GM19035 (cell line): ENCODE measurements around the gene SRSF5.
"Not testable (repeated sequence)": the region's sequence is repeated elsewhere in the genome, so short reads cannot be mapped to it uniquely, and the experiment has no call there.

ENCODE experiments used
- ATAC-seq: cut with Tn5 transposase; IDR thresholded peaks from one replicate; pipeline ENCODE4 v1.9.1; 2021; ENCODE audit not compliant: unreplicated experiment

The SRSF5 gene

GRCh38 chr14:69807192-69807591, 40.2 kb downstream of the SRSF5 start:
- no peak for ATAC-seq

- ATAC-seq, result no peak
These were observed 42.2 kb downstream of the SRSF5 start for GRCh38 chr14:69808919-69809808.

GRCh38 chr14:69811227-69811867, 44.4 kb downstream of the SRSF5 start:
- ATAC-seq, result no peak

GRCh38 chr14:69811868-69812252, 44.9 kb downstream of the SRSF5 start:
- no peak for ATAC-seq

- ATAC-seq, result no peak
These were observed 45.8 kb downstream of the SRSF5 start for GRCh38 chr14:69812711-69813110.

- ATAC-seq, result not testable (repeated sequence)
These were observed 46.4 kb downstream of the SRSF5 start for GRCh38 chr14:69813346-69813745.

GRCh38 chr14:69814397-69814796, 47.5 kb downstream of the SRSF5 start:
- no peak for ATAC-seq

GRCh38 chr14:69815556-69815955, 48.6 kb downstream of the SRSF5 start:
- no peak for ATAC-seq

- ATAC-seq, result no peak
These were observed 49.3 kb downstream of the SRSF5 start for GRCh38 chr14:69816216-69816615.

- ATAC-seq, result peak; percentile 56
These were observed 51.8 kb downstream of the SRSF5 start for GRCh38 chr14:69818758-69819191.

GRCh38 chr14:69819607-69820006, 52.7 kb downstream of the SRSF5 start:
- ATAC-seq, result no peak

- no peak for ATAC-seq
These were observed 54.0 kb downstream of the SRSF5 start for GRCh38 chr14:69820991-69821390.
